PC-3 (cell line): Measurements from ENCODE around the gene GABBR1. TPM values are rescaled to one million over a fixed set of nuclear protein-coding genes. Genes with fewer than 3 reads are reported as not detected.

ENCODE experiments used
- ATAC-seq: fragments of 200-7000 bp; cut with Tn5 transposase; 2 replicates; pipeline ENCODE4 v1.9.1; 2020; ENCODE audit warnings: mild to moderate bottlenecking, moderate library complexity
- BruUV-seq: library from RNA; stranded (reverse); fragments of 400-500 nt; replicated peaks from 2 replicates; lab custom pipeline; 2021; lab: Mats Ljungman, UMichigan
- CTCF ChIA-PET: fragments of 300-600 bp; sonication (Branson Sonifier 250); formaldehyde crosslinking; loops from one replicate; lab custom pipeline; 2022; ENCODE audit warnings: antibody characterized with exemption; lab: Charles Lee
- POLR2A ChIA-PET: fragments of 300-600 bp; sonication (Branson Sonifier 250); formaldehyde crosslinking; loops from one replicate; lab custom pipeline; 2022; ENCODE audit warnings: antibody characterized with exemption; ENCODE audit not compliant: unreplicated experiment; lab: Charles Lee
- DNase-seq: peaks from one replicate; pipeline ENCODE4 v3.0.0-alpha.2; 2015
- H2AFZ ChIP-seq: fragments of 300-600 bp; sonication (generic); 2 replicates; pipeline ENCODE4 v1.6.0; 2016; ENCODE audit warnings: antibody characterized with exemption, low read length
- H3F3A ChIP-seq: fragments of 300-600 bp; sonication (generic); one replicate; pipeline ENCODE4 v1.6.0; 2017; ENCODE audit warnings: antibody characterized with exemption, low read length, control low read depth, mild to moderate bottlenecking; ENCODE audit not compliant: unreplicated experiment
- H3K27ac ChIP-seq: fragments of 300-600 bp; sonication (generic); 2 replicates; pipeline ENCODE4 v1.5.1; 2016; ENCODE audit warnings: mild to moderate bottlenecking, low read length
- H3K27me3 ChIP-seq: fragments of 300-600 bp; sonication (generic); 2 replicates; pipeline ENCODE4 v1.6.1; 2016; ENCODE audit warnings: low read length, mixed read lengths
- H3K36me3 ChIP-seq: fragments of 300-600 bp; sonication (generic); 2 replicates; pipeline ENCODE4 v1.6.1; 2016; ENCODE audit warnings: low read depth, mixed run types, low read length, mixed read lengths
- H3K4me1 ChIP-seq: fragments of 300-600 bp; sonication (generic); 2 replicates; pipeline ENCODE4 v1.5.1; 2016; ENCODE audit warnings: low read length; ENCODE audit not compliant: insufficient read depth
- H3K4me2 ChIP-seq: fragments of 300-600 bp; sonication (generic); 2 replicates; pipeline ENCODE4 v1.6.0; 2016; ENCODE audit warnings: low read length
- H3K4me3 ChIP-seq: fragments of 300-600 bp; sonication (generic); 2 replicates; pipeline ENCODE4 v1.5.1; 2016; ENCODE audit warnings: mild to moderate bottlenecking, low read length, mixed read lengths
- H3K79me2 ChIP-seq: fragments of 300-600 bp; sonication (generic); 2 replicates; pipeline ENCODE4 v1.6.1; 2017; ENCODE audit warnings: low read length, mixed read lengths
- H3K9ac ChIP-seq: fragments of 300-600 bp; sonication (generic); 2 replicates; pipeline ENCODE4 v1.6.0; 2016; ENCODE audit warnings: mild to moderate bottlenecking, low read length
- H3K9me2 ChIP-seq: fragments of 300-600 bp; sonication (generic); replicated peaks from 2 replicates; pipeline ENCODE4 v1.6.1; 2016; ENCODE audit warnings: mixed run types, low read length, mixed read lengths
- H3K9me3 ChIP-seq: fragments of 300-600 bp; sonication (generic); 2 replicates; pipeline ENCODE4 v1.6.1; 2016; ENCODE audit warnings: low read length, mixed read lengths
- H4K20me1 ChIP-seq: fragments of 300-600 bp; sonication (generic); 2 replicates; pipeline ENCODE4 v1.6.1; 2016; ENCODE audit warnings: low read length, mixed read lengths
- EZH2 ChIP-seq: fragments of 300-600 bp; sonication (generic); IDR thresholded peaks from one replicate; pipeline ENCODE4 v1.6.1; 2017; ENCODE audit warnings: antibody characterized with exemption, mild to moderate bottlenecking, low read length; ENCODE audit not compliant: unreplicated experiment
- EZH2phosphoT487 ChIP-seq: fragments of 300-600 bp; sonication (generic); IDR thresholded peaks from 2 replicates; pipeline ENCODE4 v1.6.1; 2018; ENCODE audit warnings: mild to moderate bottlenecking, antibody characterized with exemption, low read length, borderline replicate concordance
- intact Hi-C: fragments of 100-400 bp; cut with micrococcal nuclease; formaldehyde crosslinking; loops from 2 replicates; pipeline ENCODE4 v1.9.0; 2023
- total RNA-seq: library from RNA; depleted of rRNA; stranded (reverse); fragments of >200 nt; gene quantifications from 2 replicates; pipeline ENCODE4 v1.2.3, GENCODE V29; 2014
- TF ChIP-seq, protein P1 (sequence below): fragments of 300-600 bp; sonication (generic); conservative IDR thresholded peaks from 2 replicates; pipeline ENCODE4 v1.5.1; 2017; ENCODE audit warnings: antibody characterized with exemption, low read depth, mild to moderate bottlenecking, low read length

The GABBR1 gene
- total RNA-seq, 1 experiment from 2014 or later: 5.5 TPM

DNA sequence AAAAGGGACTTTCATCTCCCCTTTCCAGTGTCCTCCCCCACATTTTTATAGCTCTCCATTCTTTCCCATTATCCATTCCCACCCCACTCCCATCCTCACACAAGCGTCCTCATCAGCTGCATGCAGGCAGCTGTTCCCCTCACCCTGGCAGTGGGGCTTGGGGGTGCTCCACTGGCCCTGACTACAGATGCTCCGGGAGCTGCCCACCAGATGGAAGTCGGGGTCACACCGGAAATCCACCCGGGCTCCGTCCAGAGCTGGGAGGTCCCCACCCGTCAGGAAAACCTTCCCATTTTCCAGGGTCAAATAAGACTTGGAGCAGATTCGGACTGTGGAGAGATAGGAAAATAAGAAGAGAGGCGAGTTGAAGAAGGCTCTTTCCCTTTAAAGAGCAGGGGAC is 2.7 kb downstream of the GABBR1 start:
- no peak overlapping the region for H3K27ac ChIP-seq
- no peaks in the 10 kb centered on the region for H3F3A ChIP-seq
- H3K79me2 ChIP-seq: no peaks in the 10 kb centered on the region
- CTCF ChIA-PET: no interaction called here
- H3K27me3 ChIP-seq: no peaks in the 10 kb centered on the region
- H3K4me1 ChIP-seq: peaks cover 20% of the 10 kb centered on the region
- no TSS peak for BruUV-seq
- POLR2A ChIA-PET: interaction anchor here (0.6 kb wide), 1 partner anchor 20 kb away, joined by 3 read pairs; no protein-coding TSS in a partner anchor
- no peak overlapping the region for H3K4me3 ChIP-seq
- intact Hi-C loops: no loop called here
- H3K4me2 ChIP-seq: no peak overlapping the region
- DNase-seq (no peak), ATAC-seq (no peak)
- no peaks in the 10 kb centered on the region for H3K9me3 ChIP-seq
- H2AFZ ChIP-seq: no peak overlapping the region
- no peaks in the 10 kb centered on the region for H3K36me3 ChIP-seq
- no peaks in the 10 kb centered on the region for H3K9me2 ChIP-seq
- no peaks in the 10 kb centered on the region for H4K20me1 ChIP-seq
- H3K9ac ChIP-seq: no peak overlapping the region
- TF ChIP-seq EZH2 (no peak), EZH2phosphoT487 (no peak)
- TF ChIP-seq, protein P1, sequence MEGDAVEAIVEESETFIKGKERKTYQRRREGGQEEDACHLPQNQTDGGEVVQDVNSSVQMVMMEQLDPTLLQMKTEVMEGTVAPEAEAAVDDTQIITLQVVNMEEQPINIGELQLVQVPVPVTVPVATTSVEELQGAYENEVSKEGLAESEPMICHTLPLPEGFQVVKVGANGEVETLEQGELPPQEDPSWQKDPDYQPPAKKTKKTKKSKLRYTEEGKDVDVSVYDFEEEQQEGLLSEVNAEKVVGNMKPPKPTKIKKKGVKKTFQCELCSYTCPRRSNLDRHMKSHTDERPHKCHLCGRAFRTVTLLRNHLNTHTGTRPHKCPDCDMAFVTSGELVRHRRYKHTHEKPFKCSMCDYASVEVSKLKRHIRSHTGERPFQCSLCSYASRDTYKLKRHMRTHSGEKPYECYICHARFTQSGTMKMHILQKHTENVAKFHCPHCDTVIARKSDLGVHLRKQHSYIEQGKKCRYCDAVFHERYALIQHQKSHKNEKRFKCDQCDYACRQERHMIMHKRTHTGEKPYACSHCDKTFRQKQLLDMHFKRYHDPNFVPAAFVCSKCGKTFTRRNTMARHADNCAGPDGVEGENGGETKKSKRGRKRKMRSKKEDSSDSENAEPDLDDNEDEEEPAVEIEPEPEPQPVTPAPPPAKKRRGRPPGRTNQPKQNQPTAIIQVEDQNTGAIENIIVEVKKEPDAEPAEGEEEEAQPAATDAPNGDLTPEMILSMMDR: no peak

DNA sequence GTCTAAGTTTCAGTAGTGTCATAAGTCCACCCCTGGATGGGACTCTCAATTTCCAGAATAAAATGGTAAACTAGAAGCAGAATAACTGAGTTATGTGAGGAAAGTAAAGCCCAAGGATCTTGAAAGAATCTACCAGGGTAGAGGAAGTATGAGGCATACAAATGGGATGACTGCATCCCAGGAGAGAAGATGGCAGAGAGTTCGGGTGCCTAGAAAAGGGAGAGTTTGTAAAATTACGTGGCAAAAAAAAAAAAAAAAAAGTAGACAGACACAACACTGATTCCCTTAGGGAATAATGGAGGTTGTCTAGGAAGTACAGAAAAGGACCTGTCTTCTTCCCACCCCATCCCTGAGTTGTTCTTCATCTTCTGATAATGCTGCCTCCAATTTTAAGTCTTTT is 3.4 kb downstream of the GABBR1 start:
- H3K36me3 ChIP-seq: no peaks in the 10 kb centered on the region
- H3K4me1 ChIP-seq: peaks cover 20% of the 10 kb centered on the region
- no TSS peak for BruUV-seq
- TF ChIP-seq, protein P1: no peak
- POLR2A ChIA-PET: no interaction called here
- no peaks in the 10 kb centered on the region for H3F3A ChIP-seq
- no peaks in the 10 kb centered on the region for H3K79me2 ChIP-seq
- no peak overlapping the region for H3K9ac ChIP-seq
- no peaks in the 10 kb centered on the region for H3K9me3 ChIP-seq
- H3K4me2 ChIP-seq: 0 out of 2 replicates have a peak overlapping the region, but pooled peaks have one; percentile 92
- 0 out of 2 replicates have a peak overlapping the region, but pooled peaks have one; percentile 69 for H3K4me3 ChIP-seq
- no peaks in the 10 kb centered on the region for H3K9me2 ChIP-seq
- no peak overlapping the region for H2AFZ ChIP-seq
- H3K27ac ChIP-seq: no peak overlapping the region
- ATAC-seq: no peak
- DNase-seq: no peak
- H3K27me3 ChIP-seq: no peaks in the 10 kb centered on the region
- intact Hi-C loops: no loop called here
- no peaks in the 10 kb centered on the region for H4K20me1 ChIP-seq
- CTCF ChIA-PET: no interaction called here

DNA sequence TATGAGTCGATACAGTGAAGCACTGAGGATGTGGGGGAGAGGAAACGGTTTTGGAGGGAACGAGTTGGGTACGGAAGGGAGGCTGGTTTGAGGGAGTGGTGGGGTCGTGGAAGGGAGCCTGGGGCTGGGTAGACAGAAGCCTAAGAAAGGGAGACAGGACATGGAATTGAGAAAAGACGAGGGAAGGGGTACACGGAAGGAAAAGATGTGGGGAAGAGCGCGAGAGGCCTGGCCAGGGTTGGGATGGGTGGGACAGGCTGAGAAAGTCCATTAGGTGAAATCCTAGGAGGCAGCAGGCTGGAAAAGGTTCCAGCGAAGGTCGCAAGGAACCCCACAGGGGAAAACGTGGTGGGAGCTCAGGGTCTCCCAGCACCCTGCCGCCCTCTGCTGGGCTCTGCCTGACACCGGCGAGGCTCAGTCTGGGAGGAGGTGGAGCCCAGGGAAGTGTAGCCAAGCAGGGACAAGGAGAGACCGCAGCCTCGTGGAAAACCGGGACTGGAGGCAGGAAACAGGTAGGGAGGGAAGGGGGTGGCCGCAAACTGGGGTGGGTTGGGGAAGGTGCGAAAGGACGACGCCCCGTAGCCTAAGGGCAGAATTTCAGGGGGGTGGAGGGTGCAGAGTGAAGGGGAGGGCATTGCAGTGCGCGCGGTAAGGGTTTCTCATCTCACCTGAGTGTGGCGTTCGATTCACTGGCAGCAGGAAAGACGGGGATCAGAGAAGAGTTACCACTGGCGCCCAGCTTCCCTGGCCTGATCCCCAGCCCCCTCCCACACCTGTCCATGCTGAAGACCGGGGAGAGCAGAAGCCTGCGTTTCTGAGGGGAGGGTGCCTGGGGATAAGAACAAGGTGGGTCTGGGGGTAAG is 4.3 kb downstream of the GABBR1 start:
- Histone ChIP-seq H3K9me2 (no peaks in the 10 kb centered on the region), H3K4me2 (peak overlapping the region; percentile 92), H3K27me3 (no peaks in the 10 kb centered on the region), H3K36me3 (no peaks in the 10 kb centered on the region), H3K27ac (no peak overlapping the region), H3K9ac (peak overlapping the region; percentile 24; the same call in 1 of the 2 replicates), H2AFZ (peak overlapping the region; percentile 94), H3K9me3 (no peaks in the 10 kb centered on the region), H3K79me2 (no peaks in the 10 kb centered on the region), H3K4me1 (peaks cover 19% of the 10 kb centered on the region), H4K20me1 (no peaks in the 10 kb centered on the region), H3F3A (no peaks in the 10 kb centered on the region), H3K4me3 (peak overlapping the region; percentile 69)
- intact Hi-C loops: no loop called here
- no TSS peak for BruUV-seq
- DNase-seq (peak; percentile 77), ATAC-seq (peak; percentile 63)
- POLR2A ChIA-PET: no interaction called here
- CTCF ChIA-PET: no interaction called here
- no peak for TF ChIP-seq EZH2
- TF ChIP-seq, protein P1: peak; percentile 61
- TF ChIP-seq EZH2phosphoT487: no peak
